Measurements from ENCODE around the gene ECI1.
A peak's percentile ranks its signal among the peaks of the same experiment; 100 is the strongest.

The ECI1 gene

GRCh38 chr16:2233872-2234812, 17.2 kb downstream of the ECI1 start:
- no peak for DNase-seq (ENCODE audit: low read depth)

- DNase-seq (ENCODE audit: low read depth): no peak
Measured at GRCh38 chr16:2233046-2233775, 18.2 kb downstream of the ECI1 start.

GRCh38 chr16:2232094-2232990, 19.0 kb downstream of the ECI1 start:
- DNase-seq (ENCODE audit: low read depth): no peak

- no peak for DNase-seq (ENCODE audit: low read depth)
Measured at GRCh38 chr16:2231016-2231931, 20.1 kb downstream of the ECI1 start.

GRCh38 chr16:2230376-2230775, 21.0 kb downstream of the ECI1 start:
- no peak for DNase-seq (ENCODE audit: low read depth)

- no peak for DNase-seq (ENCODE audit: low read depth)
Measured at GRCh38 chr16:2229632-2230250, 21.6 kb downstream of the ECI1 start.

GRCh38 chr16:2229091-2229490, 22.3 kb downstream of the ECI1 start:
- DNase-seq (ENCODE audit: low read depth): no peak

GRCh38 chr16:2228161-2228824, 23.1 kb downstream of the ECI1 start:
- no peak for DNase-seq (ENCODE audit: low read depth)

GRCh38 chr16:2226918-2227317, 24.5 kb downstream of the ECI1 start:
- DNase-seq (ENCODE audit: low read depth): no peak

GRCh38 chr16:2226245-2226793, 25.1 kb downstream of the ECI1 start:
- DNase-seq (ENCODE audit: low read depth): no peak

- DNase-seq (ENCODE audit: low read depth): no peak
Measured at GRCh38 chr16:2223942-2224486, 27.4 kb downstream of the ECI1 start.

- DNase-seq (ENCODE audit: low read depth): peak; percentile 98
Measured at GRCh38 chr16:2223221-2223941, 28.0 kb downstream of the ECI1 start, which contains the start of gene E4F1. TSS of gene E4F1 (plus strand) at chr16:2223591. CDS start at chr16:2223614, 23 bp downstream.

GRCh38 chr16:2216330-2216729, 35.1 kb downstream of the ECI1 start:
- no peak for DNase-seq (ENCODE audit: low read depth)

- peak; percentile 99 for DNase-seq (ENCODE audit: low read depth)
Measured at GRCh38 chr16:2214719-2214968, 36.7 kb downstream of the ECI1 start, which contains the start of gene PGP. TSS of gene PGP (minus strand) at chr16:2214840. CDS start at chr16:2214777, 63 bp downstream.

GRCh38 chr16:2213817-2214718, 37.3 kb downstream of the ECI1 start:
- DNase-seq (ENCODE audit: low read depth): no peak

GRCh38 chr16:2212362-2213324, 38.7 kb downstream of the ECI1 start:
- no peak for DNase-seq (ENCODE audit: low read depth)
